ENCODE measurements around the gene TUBB4B.
A peak's percentile ranks its signal among the peaks of the same experiment; 100 is the strongest.

Gene TUBB4B

GRCh38 chr9:137213160-137214060 lies 27.7 kb upstream of the TUBB4B start:
- no peak for DNase-seq

- DNase-seq: no peak
Observed at GRCh38 chr9:137214620-137215019, 26.5 kb upstream of the TUBB4B start.

GRCh38 chr9:137215196-137215986 lies 25.7 kb upstream of the TUBB4B start:
- no peak for DNase-seq

- DNase-seq: no peak
Observed at GRCh38 chr9:137216188-137216965, 24.7 kb upstream of the TUBB4B start.

GRCh38 chr9:137217276-137218211 lies 23.5 kb upstream of the TUBB4B start:
- no peak for DNase-seq

- DNase-seq: no peak
Observed at GRCh38 chr9:137218212-137218753, 22.8 kb upstream of the TUBB4B start.

- DNase-seq: no peak
Observed at GRCh38 chr9:137218754-137219271, 22.3 kb upstream of the TUBB4B start.

- no peak for DNase-seq
Observed at GRCh38 chr9:137219757-137220316, 21.2 kb upstream of the TUBB4B start.

- no peak for DNase-seq
Observed at GRCh38 chr9:137220317-137221094, 20.6 kb upstream of the TUBB4B start.

- no peak for DNase-seq
Observed at GRCh38 chr9:137221095-137221505, 20.0 kb upstream of the TUBB4B start.

GRCh38 chr9:137221506-137222111 lies 19.5 kb upstream of the TUBB4B start:
- no peak for DNase-seq

GRCh38 chr9:137222190-137223077 lies 18.7 kb upstream of the TUBB4B start, which contains the start of gene RNF208:
Gene RNF208, minus strand, starts transcription at chr9:137222240. Its CDS starts 1,028 bp downstream, at chr9:137221212.
- DNase-seq: no peak

- peak; percentile 98 for DNase-seq
Observed at GRCh38 chr9:137223078-137223970, 17.8 kb upstream of the TUBB4B start.

- no peak for DNase-seq
Observed at GRCh38 chr9:137224830-137225694, 16.0 kb upstream of the TUBB4B start, which contains the start of gene CYSRT1. Gene CYSRT1, plus strand, starts transcription at chr9:137225174. Its CDS starts 448 bp downstream, at chr9:137225622.

- no peak for DNase-seq
Observed at GRCh38 chr9:137225699-137226331, 15.3 kb upstream of the TUBB4B start.
